Neuron (in vitro differentiated cells): ENCODE measurements around the gene CCDC120.
A peak's percentile ranks its signal among the peaks of the same experiment; 100 is the strongest.

Experiments used
- H2AFZ ChIP-seq: one replicate; pipeline ENCODE4 v1.6.1; 2013; ENCODE audit warnings: low read depth, mild to moderate bottlenecking, inconsistent platforms, low read length, moderate library complexity
- H3K27me3 ChIP-seq: one replicate; pipeline ENCODE4 v1.6.1; 2013; ENCODE audit warnings: low read length; ENCODE audit not compliant: insufficient read depth
- H3K36me3 ChIP-seq: one replicate; pipeline ENCODE4 v1.6.1; 2013; ENCODE audit warnings: low read length; ENCODE audit not compliant: insufficient read depth
- H3K4me1 ChIP-seq: one replicate; pipeline ENCODE4 v1.6.1; 2013; ENCODE audit warnings: low read length; ENCODE audit not compliant: insufficient read depth
- H3K4me3 ChIP-seq: 2 replicates; pipeline ENCODE4 v1.5.1; 2013; ENCODE audit warnings: mild to moderate bottlenecking, low read length, moderate library complexity
- H3K9me3 ChIP-seq: one replicate; pipeline ENCODE4 v1.6.1; 2013; ENCODE audit warnings: low read length

Gene CCDC120

GRCh38 chrX:49053223-49054072 lies 5.4 kb upstream of the CCDC120 start:
- H3K4me1 ChIP-seq, result no peaks in the 10 kb centered on the region
- H3K9me3 ChIP-seq, result peaks cover 2% of the 10 kb centered on the region
- peak overlapping the region; percentile 44 for H3K4me3 ChIP-seq
- H3K36me3 ChIP-seq, result no peaks in the 10 kb centered on the region
- H2AFZ ChIP-seq, result no peak overlapping the region
- no peaks in the 10 kb centered on the region for H3K27me3 ChIP-seq

DNA sequence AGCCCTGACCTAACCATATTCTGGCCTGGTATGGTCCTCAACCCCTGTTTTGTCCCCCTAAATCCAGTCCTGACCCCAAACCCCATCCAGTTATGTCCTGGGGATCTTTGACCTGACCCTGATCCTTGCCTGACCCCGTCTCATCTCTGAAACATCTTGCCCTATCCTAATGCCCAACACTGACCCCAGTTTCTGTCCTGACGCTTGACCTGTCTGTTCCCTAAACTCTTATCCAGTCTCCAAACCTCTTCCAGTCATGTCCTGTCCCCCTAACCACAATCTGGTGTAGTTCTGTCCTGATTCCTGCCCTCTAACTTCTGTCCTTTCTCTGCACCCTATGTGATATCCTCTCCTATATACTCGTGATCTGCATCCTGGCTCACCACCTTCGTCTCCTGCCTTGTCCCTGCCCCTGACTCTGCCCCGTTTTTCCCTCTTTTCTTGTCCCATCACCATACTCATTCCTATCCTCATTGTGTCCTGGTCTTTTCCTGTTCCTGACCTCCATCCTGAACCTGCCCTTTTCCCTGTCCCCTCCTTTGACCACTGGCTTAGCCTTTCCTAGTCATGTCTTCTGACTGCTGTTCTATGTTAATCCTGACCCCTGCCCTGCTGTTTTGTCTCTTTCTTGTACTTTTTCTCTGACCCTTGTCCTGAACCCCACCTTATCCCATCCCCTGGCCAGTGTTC lies 4.6 kb upstream of the CCDC120 start:
- Histone ChIP-seq H3K4me3 (peak overlapping the region; percentile 44), H3K9me3 (peaks cover 2% of the 10 kb centered on the region), H3K36me3 (no peaks in the 10 kb centered on the region), H2AFZ (no peak overlapping the region), H3K4me1 (no peaks in the 10 kb centered on the region), H3K27me3 (no peaks in the 10 kb centered on the region)

GRCh38 chrX:49059201-49059600 lies 402 bp downstream of the CCDC120 start:
- Histone ChIP-seq H3K4me3 (no peak overlapping the region), H2AFZ (no peak overlapping the region), H3K4me1 (no peaks in the 10 kb centered on the region), H3K9me3 (peaks cover 2% of the 10 kb centered on the region), H3K27me3 (no peaks in the 10 kb centered on the region), H3K36me3 (no peaks in the 10 kb centered on the region)

- peaks cover under 1% of the 10 kb centered on the region for H3K9me3 ChIP-seq
- no peak overlapping the region for H2AFZ ChIP-seq
- no peak overlapping the region for H3K4me3 ChIP-seq
- no peaks in the 10 kb centered on the region for H3K4me1 ChIP-seq
- H3K27me3 ChIP-seq, result no peaks in the 10 kb centered on the region
- no peaks in the 10 kb centered on the region for H3K36me3 ChIP-seq
Measured at GRCh38 chrX:49059681-49060085, 884 bp downstream of the CCDC120 start.

DNA sequence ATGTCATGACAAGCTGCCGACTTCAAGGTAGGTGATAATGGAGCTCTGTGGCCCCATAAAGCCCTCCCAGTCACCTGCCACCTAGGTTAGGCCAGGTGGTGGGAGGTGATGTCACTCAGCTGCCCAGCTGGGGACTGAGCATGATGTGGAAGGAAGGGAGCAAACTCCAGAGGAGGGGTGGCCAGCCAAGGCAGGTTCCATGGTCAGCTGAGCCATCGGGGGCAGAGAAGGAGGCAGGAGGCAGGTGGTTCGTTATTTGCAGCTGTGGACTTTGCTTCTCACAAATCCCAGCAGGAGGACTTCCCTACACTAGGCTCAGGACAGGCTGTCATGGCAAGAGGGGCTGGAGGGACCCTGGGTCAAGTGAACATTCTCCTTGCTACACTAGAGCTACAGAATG lies 2.1 kb downstream of the CCDC120 start:
- H3K4me3 ChIP-seq, result no peak overlapping the region

GRCh38 chrX:49061490-49061889 lies 2.7 kb downstream of the CCDC120 start:
- Histone ChIP-seq H3K4me1 (no peaks in the 10 kb centered on the region), H3K27me3 (no peaks in the 10 kb centered on the region), H3K4me3 (no peak overlapping the region), H2AFZ (no peak overlapping the region), H3K36me3 (peaks cover 2% of the 10 kb centered on the region), H3K9me3 (no peaks in the 10 kb centered on the region)

More for the DNA sequence above, 2.1 kb downstream of the CCDC120 start:
- H3K9me3 ChIP-seq, result no peaks in the 10 kb centered on the region
- H3K4me1 ChIP-seq, result no peaks in the 10 kb centered on the region
- H3K27me3 ChIP-seq, result no peaks in the 10 kb centered on the region
- no peaks in the 10 kb centered on the region for H3K36me3 ChIP-seq
- no peak overlapping the region for H2AFZ ChIP-seq

- Histone ChIP-seq H3K36me3 (peaks cover 2% of the 10 kb centered on the region), H3K9me3 (no peaks in the 10 kb centered on the region)
Measured at GRCh38 chrX:49061916-49062315, 3.1 kb downstream of the CCDC120 start.

DNA sequence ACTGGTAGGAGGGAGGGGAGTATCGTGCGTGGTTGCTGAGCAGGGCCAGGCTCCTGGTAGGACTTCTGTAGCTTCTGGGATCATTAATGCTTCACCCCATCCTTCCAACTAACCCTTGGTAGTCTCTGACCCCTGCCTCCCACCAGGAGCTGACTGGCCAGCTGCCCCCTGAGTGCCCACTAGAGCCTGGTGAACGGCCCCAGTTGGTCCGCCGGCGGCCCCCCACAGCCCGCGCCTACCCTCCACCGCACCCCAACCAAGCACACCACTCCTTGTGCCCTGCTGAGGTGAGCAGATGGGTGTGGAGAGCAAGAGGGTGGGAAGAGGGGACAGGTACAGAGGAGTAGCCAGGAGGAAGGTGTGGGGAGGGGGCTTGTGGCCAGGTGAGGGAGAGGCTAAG lies 4.9 kb downstream of the CCDC120 start:
- Histone ChIP-seq H3K27me3 (no peaks in the 10 kb centered on the region), H2AFZ (no peak overlapping the region), H3K9me3 (no peaks in the 10 kb centered on the region), H3K36me3 (peaks cover 7% of the 10 kb centered on the region), H3K4me1 (no peaks in the 10 kb centered on the region), H3K4me3 (no peak overlapping the region)

More at GRCh38 chrX:49061916-49062315, 3.1 kb downstream of the CCDC120 start:
- Histone ChIP-seq H3K4me3 (no peak overlapping the region), H3K4me1 (no peaks in the 10 kb centered on the region), H3K27me3 (no peaks in the 10 kb centered on the region), H2AFZ (no peak overlapping the region)

- peaks cover 7% of the 10 kb centered on the region for H3K36me3 ChIP-seq
Measured at GRCh38 chrX:49064303-49064702, 5.5 kb downstream of the CCDC120 start.

GRCh38 chrX:49064735-49065134 lies 5.9 kb downstream of the CCDC120 start:
- Histone ChIP-seq H3K4me1 (no peaks in the 10 kb centered on the region), H3K9me3 (no peaks in the 10 kb centered on the region), H3K27me3 (no peaks in the 10 kb centered on the region), H3K4me3 (no peak overlapping the region), H3K36me3 (peaks cover 7% of the 10 kb centered on the region), H2AFZ (no peak overlapping the region)

More at GRCh38 chrX:49064303-49064702, 5.5 kb downstream of the CCDC120 start:
- Histone ChIP-seq H2AFZ (no peak overlapping the region), H3K27me3 (no peaks in the 10 kb centered on the region), H3K4me1 (no peaks in the 10 kb centered on the region), H3K9me3 (no peaks in the 10 kb centered on the region), H3K4me3 (no peak overlapping the region)

DNA sequence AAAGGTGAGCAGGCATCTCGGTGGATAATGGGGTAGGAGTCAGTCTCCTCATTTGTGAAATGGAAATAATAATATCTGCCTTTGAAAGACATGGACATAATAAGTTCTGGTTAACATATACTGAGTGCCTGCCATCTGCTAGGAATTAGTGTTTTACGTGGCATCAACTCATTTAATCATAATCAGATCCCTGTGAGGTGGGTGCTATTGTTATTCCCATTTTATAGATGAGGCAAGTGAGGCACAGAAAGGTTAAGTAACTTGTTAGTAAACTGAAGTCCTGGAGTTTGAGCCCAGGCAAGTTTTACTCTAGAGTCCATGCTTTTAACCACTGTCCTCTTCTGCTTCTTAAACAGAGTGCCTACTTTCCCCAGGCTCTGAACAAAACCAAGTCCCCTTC lies 7.5 kb downstream of the CCDC120 start:
- H3K27me3 ChIP-seq, result no peaks in the 10 kb centered on the region
- H3K4me1 ChIP-seq, result no peaks in the 10 kb centered on the region
- no peak overlapping the region for H2AFZ ChIP-seq
- no peaks in the 10 kb centered on the region for H3K9me3 ChIP-seq
- H3K4me3 ChIP-seq, result no peak overlapping the region
- H3K36me3 ChIP-seq, result peaks cover 7% of the 10 kb centered on the region

DNA sequence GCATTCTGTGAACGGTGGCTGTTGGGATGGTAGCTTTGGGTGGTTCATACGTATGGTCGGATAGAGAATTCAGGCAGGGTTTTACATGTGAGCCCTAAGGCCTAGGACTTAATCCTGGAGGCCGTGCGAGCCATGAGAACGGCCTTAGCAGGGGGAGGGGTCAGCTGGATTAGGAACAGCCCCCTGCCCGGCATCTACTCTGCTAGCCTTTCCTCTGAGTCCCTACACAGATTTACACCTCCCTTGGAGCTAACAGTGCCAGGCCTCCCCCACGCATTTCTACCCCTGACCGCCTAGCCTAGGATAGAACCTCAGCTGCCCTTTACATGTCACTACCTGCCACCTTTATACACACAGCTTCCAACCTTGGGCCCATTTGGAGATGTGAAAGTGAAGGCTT lies 7.9 kb downstream of the CCDC120 start:
- Histone ChIP-seq H3K36me3 (peaks cover 7% of the 10 kb centered on the region), H3K9me3 (no peaks in the 10 kb centered on the region), H3K4me3 (no peak overlapping the region), H2AFZ (no peak overlapping the region), H3K4me1 (no peaks in the 10 kb centered on the region), H3K27me3 (no peaks in the 10 kb centered on the region)

GRCh38 chrX:49067285-49068120 lies 8.7 kb downstream of the CCDC120 start:
- Histone ChIP-seq H3K27me3 (no peaks in the 10 kb centered on the region), H3K4me3 (no peak overlapping the region), H3K9me3 (no peaks in the 10 kb centered on the region), H2AFZ (no peak overlapping the region), H3K36me3 (peaks cover 7% of the 10 kb centered on the region), H3K4me1 (no peaks in the 10 kb centered on the region)
